Renal cortex interstitium (tissue), 11 donors: Measurements from ENCODE around the gene HOXA9. TPM values are rescaled to one million over a fixed set of nuclear protein-coding genes. Genes with fewer than 3 reads are reported as not detected.

Experiments
- DNase-seq, 11 donors: peaks; one replicate each; pipeline ENCODE4 v3.0.0-alpha.2; 2013; ENCODE audit warnings: low read depth in 9 of 11, low spot score in 4 of 11; ENCODE audit errors: extremely low read depth in 1 of 11
- polyA plus RNA-seq, 3 donors: library from polyadenylated mRNA; unstranded; fragments of 120-200 nt; gene quantifications; one replicate each; pipeline ENCODE4 v1.2.1, GENCODE V29; 2013; ENCODE audit not compliant: insufficient read length in 3 of 3

The HOXA9 gene
- polyA plus RNA-seq, 3 donors, result 107 to 119 (median 118) TPM

DNA sequence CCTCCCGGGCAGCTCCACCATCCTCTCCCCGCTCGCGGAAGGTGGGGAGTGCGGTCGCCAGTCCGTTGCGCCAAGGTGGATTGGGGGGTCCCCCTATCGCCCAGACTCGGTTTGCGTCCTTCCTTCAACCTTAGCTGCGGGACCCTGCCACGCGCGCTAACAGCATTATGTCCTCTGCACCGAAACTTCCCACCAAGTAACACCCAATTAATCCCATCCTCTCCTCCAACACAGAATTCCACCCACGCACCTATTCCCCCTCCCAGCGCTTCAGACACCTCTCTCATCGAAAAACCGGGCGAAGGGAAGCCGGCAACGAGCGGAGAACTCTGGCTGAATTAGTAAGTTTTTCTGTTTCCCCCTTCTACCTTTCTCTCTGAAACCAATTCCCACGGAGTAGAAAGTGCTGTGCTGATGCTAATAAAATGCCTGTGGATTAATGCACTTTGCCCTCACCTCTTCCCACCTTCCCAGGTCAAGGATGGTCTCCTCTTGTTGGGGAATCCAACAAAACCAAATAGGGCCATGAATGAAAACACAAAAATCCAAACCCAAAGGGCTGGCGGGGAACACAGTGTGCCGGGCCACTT is 13.9 kb downstream of the HOXA9 start:
- no peak for DNase-seq

DNA sequence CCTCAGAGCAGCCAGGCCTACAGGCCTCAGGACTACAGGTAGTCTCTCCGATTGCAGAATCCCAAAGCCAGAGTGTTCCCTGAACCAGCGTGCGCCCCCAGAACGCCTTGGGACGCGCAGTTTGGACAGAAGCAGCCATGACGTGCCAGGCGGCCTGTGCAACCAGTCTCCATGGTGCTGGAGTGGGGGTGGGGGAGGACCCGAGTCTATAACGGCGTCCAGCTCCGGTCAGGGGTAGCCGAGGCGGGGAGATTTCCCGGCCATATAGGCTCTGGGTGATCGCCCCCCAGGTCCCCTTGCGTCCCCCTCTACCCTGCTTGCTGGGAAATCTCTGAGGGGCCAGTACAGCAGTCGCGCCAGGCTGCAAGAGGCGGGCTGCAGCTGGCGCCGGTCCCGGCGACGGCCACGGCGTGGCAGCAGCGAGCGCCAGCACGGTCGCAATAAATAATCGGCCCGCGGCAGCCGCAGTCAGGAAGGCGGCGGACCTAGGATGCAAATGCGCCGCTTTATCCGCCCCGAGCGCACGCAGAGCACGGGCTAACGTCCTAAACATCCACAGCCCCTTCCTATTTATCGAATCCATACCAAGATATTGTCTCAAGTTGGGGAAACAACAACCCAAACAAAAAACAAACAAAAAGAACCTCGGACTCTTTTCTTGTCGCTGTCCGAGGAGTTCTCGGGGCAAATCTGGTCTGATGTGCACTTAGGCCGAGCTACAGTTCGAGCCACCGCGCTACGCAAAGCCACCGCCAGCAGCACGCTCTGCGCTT is 14.6 kb downstream of the HOXA9 start:
- no peak for DNase-seq

DNA sequence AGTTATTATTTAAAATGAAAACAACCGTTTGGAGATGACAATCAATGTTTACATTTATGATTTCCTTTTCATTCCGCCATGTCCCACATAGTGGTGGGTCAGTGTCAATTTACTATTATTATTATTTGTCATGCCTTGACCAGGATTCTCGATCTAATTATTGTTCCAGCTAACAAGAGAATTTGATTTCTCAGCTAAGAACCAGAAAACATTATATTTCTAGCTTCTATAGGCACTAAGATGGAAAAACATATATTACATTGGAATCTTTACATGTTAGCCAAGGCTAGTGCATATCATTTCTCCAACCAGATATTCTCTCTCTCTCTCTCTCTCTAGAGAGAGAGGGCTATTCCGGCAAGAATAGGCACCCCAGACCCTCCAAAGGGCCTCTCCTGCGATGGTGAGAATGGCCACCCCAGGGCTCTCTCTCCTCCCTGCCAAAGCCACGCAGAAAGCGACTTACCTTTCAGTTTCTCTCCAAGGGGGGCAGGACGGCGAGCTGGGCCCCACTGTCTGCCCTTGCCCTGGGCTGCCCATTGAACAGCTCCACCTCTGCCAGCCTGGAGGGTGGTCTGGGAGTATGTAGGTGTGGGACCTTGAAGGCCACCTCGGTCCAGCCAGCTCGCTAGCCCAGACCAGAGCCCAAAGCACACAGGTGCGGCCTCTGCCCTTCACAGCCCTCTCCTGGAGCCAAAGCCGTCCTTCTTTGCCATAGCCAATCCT is 15.3 kb downstream of the HOXA9 start:
- no peak for DNase-seq

DNA sequence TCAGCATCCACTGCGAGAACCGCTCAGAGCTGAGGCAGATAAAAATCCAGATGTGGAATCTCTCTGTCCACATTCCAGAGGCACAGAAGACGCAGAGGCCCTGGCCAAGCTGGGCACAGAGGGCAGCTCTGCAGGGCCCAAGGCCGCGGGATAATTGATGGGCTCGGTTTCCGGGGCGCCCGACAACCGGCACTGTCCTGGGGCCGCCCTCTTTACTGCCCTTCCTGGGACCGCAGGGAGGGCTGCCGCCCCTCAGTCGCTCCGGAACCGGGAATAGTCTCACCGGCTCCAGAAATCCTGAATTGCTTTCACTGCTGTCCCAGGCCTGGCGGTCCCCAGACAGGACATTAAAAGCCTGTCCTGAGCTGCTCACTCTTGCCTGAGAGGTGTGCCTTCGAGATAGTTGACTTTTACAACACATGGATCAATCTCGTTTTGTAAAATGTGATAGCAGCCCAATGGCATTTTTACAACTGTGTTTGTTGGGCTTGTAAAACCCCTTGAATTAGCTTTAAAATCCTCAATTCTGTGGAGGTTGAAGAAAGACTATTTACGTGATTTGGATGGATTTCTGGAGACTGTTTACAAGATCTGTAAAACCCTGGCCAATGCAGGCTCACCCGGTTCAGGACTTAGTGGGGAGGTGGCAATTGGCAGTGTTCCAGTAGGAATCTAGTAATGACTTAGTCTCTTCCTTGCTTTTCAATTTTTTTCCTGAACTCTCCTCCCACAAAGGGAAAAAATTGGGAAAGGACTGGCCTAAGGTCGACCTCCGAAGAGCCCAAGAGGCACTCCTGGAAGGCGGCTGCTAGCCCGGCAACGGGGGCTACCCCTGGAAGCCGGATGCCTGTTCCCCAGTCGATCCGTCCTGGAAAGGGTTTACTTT is 16.3 kb downstream of the HOXA9 start:
- no peak for DNase-seq

DNA sequence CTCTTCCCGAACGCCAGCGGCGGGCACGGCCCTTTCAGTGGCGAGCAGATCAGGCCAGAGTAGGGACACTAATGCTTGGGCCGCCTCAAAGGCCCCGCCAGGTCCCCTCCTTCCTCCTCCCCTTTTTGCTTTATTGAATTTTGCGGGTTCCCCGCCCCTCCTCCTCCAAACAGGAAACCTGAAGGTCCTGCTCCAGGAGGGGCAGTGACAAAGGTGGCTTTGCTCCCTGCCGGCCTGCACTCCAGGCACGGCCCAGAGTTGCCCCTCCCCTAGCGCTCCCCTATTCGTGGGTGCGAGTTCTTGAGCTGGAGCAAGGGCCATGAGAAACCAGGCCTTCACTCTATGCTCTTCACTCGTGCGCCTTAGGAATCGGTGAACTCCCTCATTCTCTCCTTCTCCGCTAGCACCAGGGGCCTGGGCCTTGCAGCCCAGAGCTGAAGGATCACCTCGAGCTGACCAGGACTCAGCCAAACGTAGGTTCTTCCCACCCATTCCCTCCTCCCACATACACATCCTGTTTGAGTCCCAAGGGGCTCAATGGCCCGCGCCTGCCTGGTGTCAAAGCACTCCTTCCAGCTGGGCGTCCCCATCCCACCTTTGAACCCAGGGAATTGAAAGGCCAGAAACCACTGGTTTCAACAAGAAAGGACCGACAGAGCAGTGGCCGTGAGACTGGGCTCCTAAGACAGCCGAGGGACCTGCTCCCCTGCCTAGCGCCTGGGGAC is 17.1 kb downstream of the HOXA9 start:
- no peak for DNase-seq

DNA sequence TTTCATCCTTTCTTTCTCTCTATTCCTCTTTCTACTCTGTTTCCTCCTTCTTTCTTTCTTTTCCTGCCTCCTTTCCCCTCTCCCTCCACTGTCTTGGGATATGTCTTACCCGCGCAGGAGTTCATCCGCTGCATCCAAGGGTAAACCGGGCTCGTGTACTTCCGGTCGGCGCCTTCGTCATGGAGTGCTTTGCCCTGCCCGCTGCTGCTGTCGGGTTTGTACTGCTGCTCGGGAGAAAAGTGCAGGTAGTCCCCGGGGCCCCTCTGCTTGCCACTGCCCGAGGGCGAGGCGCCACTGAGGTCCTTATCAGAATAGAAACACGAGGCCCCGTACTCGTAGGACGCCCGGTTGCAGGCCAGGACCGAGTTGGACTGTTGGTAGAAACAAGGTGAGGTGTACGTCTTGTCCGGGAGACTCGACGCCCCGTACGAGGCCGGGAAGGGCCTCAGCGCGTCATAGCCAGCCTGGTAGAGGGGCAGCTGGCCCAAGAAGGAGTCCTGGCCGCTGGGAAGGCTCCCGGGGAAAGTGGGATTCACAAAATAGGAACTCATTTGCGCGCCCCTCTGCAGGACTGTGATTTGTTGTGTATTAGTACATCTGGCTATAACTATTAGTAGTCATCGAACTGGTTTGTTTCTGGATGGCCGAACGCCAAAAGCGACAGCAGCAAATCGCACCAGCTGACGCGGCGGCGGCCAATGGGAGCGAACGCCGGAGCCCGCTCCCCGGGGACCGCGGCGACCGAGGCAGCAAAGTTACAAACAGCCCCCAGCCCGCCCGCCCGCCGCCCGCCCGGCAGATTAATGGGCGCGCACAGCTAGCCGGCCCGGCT is 17.9 kb downstream of the HOXA9 start, which contains the start of gene HOXA6:
TSS of gene HOXA6 (minus strand) at position 576 of the 832 bp plus-strand sequence. CDS start at position 551, 25 bp downstream.
- DNase-seq, result no peak

DNA sequence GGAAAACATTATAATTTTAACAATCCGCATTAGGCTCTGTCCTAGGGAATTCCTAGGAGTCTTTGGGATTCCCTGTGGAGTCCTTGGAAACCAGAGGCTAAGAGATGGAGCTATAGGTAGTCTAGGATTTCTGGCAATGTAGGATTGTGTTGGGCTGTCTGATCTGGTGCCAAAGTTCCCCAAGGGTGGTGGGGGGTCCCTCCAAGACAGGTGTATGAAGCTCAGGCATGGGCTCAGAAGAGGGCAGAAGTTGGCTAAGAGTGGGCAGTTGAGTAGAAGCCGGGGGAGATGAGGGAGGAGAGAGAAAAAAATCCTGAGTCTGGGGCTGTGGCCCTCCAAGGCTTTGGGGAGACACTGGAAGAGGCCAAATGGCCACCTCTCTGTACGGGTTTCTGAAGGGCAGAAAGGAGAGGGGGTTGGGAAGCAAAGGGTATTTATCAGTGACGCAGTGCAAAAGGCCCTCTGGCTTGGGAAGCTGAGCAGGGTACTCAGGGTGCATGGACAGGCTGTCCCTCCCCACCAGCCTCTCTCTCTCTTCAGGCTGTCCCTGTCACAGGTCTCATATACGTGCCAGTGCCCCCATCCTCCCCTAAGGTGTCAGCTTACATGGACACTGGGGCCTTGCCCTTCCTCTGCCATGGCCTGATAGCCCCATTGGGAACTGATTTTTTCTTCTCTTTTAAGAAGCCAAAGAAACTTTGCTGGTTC is 18.7 kb downstream of the HOXA9 start:
- DNase-seq, result no peak

DNA sequence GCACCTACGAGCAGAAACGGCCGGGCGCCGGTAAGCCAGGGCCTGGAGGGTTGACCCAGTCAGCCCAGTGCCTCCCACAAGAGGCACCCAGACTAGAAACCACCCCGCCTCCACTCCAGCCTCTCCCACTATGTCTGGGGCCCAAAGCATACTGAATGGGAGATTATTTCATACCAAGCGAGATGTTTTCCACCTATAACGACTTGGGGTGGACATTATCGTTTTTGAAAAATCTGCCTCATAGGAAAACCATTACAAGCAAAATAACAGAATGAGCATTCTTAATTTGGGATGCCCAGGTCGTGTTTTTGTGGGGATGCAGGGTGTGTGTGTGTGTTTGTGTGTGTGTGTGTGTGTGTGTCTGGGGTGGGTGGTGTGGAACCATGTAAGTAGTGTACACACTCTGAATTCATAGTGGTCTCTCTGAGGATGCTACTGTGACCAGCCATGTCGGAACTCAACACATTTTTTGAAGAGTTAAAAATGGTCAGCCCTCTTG is 19.4 kb downstream of the HOXA9 start:
- DNase-seq, result no peak

DNA sequence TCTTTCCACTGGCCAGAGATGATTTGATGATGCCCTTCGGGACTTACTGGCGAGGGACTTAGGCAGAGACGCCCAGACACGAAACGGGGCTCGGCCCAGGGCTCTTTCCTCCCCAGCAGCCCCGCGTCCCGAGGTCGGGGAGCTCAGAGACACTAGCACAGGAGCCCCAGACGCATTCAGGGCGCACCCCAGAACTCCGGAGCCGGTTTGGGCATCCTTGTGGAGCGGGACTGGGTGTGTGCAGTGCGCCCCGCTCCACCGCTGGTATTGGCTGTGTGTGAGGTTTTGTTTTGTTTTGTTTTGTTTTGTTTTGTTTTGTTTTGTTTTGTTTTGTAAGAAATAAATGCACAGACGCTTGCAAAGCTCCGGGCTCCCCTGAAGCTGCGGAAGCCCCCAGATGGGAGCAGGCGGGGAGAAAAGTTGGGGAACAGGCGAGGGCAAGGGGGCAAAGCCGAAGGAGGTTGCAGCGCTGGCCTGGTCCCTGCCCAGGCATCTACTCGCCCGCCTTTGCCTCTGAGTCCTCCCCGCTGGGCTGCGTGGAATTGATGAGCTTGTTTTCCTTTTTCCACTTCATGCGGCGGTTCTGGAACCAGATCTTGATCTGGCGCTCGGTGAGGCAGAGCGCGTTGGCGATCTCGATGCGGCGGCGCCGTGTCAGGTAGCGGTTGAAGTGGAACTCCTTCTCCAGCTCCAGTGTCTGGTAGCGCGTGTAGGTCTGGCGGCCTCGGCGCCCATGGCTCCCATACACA is 20.0 kb downstream of the HOXA9 start:
- no peak for DNase-seq

DNA sequence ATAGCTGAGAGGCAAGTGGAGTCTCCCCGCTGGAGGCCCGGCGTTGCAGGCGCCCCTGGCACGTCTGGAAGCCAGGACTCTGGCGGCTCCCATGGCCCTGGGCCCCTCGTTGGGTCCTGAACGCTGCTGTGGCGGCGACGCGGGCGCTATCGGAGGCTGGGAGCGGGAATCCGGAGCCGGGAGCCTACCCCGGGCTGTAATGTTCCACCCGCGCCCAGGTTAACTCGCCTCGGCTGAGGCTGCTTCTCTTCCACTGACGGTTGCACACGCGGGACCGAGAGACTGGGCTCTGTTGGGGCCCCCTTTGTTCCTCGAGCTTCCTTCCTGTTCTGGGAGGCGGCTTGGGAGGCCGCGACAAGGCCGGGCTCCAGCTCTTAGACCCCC is 20.6 kb downstream of the HOXA9 start:
- no peak for DNase-seq

DNA sequence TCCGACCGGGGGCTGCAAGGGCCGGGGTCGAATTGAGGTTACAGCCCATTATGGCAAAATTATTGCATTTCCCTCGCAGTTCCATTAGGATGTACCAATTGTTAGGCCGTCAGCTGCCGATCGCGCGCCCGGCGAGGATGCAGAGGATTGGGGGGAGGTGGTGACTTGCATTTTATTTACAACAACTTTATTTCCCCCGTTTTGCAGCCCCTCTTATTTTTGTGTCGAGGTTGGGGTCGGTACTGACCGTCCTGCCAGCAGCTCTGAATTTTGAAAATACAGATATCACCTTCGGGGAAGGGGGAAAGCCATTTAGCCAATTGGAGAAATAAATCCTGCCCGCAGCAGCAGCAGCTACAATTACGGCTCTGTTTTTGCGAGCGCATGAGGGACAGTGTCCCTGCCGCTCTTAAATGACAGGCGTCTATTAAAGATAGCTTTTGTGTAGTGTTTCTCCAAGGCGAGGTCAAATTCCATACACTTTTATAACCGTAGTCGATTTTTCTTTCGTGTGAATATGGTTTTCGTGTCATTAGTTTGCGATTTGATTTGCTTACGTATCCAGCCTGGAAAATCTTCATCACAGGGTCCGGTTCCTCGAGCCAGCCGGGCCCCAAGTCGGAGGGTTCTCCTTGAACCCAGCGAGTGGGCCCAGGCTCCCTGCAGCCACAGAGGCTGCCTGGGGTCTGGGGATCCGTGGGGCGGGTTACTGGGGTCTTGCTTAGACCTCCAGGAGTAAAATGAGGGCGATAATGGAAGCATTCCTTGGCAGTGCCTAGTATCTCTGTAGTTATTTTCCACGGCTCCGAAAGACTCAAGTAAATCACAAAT is 21.2 kb downstream of the HOXA9 start:
- no peak for DNase-seq

DNA sequence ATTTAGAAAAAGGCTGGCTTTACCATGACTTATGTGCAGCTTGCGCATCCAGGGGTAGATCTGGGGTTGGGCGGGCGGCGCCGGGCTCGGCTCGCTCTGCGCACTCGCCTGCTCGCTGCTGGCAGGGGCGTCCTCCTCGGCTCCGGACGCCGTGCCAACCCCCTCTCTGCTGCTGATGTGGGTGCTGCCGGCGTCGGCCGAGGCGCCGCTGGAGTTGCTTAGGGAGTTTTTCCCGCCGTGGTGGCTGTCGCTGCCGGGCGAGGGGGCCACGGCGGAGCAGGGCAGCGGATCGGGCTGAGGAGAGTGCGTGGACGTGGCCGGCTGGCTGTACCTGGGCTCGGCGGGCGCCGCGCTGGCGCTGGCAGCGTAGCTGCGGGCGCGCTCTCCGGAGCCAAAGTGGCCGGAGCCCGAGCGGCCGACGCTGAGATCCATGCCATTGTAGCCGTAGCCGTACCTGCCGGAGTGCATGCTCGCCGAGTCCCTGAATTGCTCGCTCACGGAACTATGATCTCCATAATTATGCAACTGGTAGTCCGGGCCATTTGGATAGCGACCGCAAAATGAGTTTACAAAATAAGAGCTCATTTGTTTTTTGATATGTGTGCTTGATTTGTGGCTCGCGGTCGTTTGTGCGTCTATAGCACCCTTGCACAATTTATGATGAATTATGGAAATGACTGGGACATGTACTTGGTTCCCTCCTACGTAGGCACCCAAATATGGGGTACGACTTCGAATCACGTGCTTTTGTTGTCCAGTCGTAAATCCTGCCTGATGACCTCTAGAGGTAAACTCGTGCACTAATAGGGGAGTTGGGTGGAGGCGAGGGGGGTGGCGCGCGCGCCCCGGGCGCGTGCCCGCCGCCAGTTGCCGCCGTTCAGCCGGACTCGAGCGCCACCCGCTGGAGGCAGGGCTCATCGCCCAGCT is 22.1 kb downstream of the HOXA9 start, which contains the start of gene HOXA5:
TSS of gene HOXA5 (minus strand) at position 659 of the 927 bp plus-strand sequence. CDS start at position 585, 74 bp downstream.
- peak in 8 of 11 donors; percentile 85 to 92 (median 88) for DNase-seq

DNA sequence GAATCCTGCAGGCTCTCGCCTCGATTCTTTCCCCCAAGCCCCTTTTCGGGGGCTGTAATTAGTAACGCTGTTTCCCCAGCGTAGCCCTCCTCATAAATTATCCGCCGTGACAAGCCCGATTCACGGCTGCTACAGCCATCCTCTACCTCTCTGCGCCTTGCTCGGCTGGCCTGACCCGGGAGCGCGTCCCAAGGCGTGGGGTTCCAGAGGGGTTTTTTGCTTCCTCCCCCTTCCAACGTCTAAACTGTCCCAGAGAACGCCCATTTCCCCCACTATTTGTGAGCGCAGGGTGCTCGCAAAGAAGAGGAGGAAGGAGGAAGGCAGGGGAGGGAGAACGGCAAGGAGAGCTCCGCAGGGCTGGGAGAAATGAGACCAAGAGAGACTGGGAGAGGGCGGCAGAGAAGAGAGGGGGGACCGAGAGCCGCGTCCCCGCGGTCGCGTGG is 22.7 kb downstream of the HOXA9 start:
- no peak for DNase-seq

DNA sequence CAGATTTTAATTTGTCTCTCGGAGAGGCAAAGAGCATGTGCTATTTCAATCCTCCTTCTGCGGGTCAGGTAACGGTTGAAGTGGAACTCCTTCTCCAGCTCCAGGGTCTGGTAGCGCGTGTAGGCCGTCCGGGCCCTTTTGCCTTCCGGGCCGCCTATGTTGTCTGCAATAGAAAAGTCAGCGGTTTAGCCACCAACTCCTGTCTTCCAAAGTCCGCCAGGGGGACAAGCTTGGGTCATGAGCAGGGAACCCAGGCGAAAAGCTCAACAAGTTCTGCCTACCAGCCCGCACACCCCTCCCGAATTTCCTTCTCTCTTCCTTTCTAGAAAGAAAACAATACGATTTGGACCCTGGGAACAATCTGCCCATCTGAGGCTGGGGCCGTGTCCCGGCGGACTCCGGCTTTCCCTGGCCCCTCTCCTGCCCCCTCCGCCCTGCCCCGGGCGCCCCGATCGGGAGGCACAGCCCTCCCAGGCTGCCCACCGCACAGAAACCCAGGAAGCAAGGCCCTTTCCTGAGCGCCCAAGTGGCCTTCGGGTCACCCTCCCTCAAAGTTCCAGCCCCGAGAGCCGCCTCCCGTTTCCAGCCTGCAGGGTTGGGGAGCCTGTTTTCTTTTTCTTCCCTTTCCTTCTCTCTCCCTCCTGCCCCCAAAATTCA is 23.3 kb downstream of the HOXA9 start:
- DNase-seq, result no peak
